ENCODE data around the gene SALL4.
"Not testable (repeated sequence)": the region's sequence is repeated elsewhere in the genome, so short reads cannot be mapped to it uniquely, and the experiment has no call there.

The SALL4 gene

DNA sequence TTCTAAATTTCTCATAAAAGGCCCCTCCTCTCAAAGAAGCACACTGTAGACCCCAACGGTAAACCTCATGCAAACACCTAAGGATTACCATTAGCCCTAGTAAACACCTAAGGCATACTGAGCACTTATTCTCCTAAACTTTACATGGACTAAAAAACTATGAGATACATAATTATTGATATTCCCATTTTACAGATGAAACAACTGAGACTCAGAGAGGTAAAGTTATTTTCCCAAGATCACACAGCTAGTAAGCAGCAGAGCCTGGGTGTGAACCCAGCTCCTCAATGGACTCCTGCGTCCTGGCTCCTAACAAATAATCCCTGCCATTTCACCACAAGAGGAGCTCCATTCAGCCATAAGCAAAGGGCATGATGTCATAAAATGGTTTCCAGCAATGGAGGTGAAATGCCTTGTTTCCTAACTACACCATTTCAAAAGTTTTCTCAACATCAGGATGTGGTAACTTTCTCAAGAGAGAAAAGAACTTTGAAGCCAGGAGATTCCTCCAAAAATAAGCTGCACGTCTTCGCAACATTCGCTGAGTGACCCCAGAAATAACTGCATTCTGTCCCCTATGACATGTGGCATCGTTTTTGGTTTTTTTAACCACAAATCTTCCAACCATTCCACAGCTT, 38.2 kb downstream of the SALL4 start:
- DNase-seq, result no peak

DNA sequence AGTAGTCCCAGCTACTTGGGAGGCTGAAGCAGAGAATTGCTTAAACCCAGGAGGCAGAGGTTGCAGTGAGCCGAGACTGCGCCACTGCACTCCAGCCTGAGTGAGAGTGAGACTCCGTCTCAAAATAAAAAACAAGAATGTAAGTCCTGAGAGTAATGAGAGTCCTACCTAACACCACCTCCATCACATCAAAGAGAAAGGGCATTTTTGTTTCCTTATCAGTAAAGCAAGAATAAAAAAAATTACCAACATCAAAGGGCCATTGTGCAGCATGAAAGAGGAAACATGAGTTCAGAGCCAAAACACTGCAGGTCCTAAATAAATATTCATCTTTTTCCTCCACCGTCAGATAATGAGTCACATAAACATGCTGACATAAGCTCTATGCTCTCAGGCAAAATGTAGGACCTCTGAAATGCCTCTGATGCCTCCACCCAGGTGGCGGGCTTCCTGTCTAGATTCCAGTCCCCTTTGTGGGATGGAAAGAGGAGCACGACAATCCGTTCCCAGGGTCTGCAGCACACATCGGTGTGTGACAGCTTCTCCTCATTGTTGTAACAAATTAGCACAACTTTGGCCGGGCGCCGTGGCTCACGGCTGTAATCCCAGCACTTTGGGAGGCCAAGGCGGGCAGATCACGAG, 41.3 kb downstream of the SALL4 start:
- DNase-seq, result no peak

- DNase-seq, result no peak
Observed at GRCh38 chr20:51759769-51760510, 42.4 kb downstream of the SALL4 start.

DNA sequence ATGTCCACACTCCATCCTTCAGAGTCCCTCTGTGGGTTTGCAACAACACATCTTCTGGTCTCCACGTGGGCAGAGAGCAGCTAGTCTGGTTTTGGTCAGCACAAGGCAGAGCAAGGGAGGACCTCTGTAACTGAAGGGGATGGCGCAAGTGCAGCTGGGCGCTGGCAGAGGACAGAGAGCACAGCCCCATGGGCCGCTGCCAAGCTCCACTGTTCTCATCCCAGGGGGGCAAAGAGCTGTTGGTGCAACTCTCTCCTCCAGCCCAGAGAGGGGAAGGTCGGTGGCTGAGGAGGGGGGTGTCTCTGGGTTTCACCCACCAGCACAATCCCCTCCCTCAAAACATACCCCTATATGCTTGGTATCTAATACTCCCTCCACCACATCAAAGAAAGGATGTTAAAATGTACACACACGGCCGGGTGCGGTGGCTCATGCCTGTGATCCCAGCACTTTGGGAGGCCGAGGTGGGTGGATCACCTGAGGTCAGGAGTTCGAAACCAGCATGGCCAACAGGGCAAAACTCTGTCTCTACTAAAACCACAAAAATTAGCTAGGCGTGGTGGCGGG, 43.3 kb downstream of the SALL4 start:
- DNase-seq, result no peak

DNA sequence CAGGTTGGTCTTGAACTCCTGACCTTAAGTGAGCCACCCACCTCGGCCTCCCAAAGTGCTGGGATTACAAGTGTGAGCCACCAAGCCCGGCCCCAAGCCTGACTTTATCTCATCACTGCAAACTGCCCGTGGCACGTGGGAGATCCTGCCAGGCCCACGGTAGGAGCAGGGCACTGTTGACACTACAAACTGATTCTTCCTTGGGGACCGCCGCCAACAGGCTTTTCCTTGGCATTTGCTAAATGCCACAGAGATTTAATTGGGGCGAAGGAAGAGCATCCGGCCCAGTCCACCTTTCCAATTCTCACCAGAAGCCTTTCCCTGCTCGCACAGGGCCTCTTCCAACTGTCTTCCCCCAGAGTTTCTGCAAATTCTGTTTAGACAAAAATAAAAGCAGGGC, 45.1 kb downstream of the SALL4 start:
- DNase-seq, result no peak

GRCh38 chr20:51756653-51757052, 45.7 kb downstream of the SALL4 start:
- DNase-seq, result no peak

GRCh38 chr20:51753220-51753619, 49.1 kb downstream of the SALL4 start:
- not testable (repeated sequence) for DNase-seq

- no peak for DNase-seq
Observed at GRCh38 chr20:51752343-51752951, 49.9 kb downstream of the SALL4 start.

- DNase-seq, result no peak
Observed at GRCh38 chr20:51750770-51751388, 51.4 kb downstream of the SALL4 start.

- DNase-seq, result no peak
Observed at GRCh38 chr20:51750037-51750769, 52.1 kb downstream of the SALL4 start.

DNA sequence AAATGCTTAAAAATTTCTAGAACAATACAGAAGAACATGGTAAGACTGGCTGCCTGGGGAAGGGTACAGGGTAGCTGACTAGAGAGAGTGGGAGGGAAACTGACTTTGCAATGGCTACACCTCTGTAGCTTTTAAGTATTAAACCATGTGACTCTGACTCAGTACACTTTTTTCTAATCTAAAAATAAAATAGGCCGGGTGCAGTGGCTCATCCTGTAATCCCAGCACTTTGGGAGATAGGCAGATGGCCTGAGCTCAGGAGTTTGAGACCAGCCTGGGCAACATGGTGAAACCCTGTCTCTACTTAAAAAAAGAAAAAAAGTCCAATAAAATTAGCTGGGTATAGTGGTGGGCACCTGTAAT, 52.7 kb downstream of the SALL4 start:
- no peak for DNase-seq

DNA sequence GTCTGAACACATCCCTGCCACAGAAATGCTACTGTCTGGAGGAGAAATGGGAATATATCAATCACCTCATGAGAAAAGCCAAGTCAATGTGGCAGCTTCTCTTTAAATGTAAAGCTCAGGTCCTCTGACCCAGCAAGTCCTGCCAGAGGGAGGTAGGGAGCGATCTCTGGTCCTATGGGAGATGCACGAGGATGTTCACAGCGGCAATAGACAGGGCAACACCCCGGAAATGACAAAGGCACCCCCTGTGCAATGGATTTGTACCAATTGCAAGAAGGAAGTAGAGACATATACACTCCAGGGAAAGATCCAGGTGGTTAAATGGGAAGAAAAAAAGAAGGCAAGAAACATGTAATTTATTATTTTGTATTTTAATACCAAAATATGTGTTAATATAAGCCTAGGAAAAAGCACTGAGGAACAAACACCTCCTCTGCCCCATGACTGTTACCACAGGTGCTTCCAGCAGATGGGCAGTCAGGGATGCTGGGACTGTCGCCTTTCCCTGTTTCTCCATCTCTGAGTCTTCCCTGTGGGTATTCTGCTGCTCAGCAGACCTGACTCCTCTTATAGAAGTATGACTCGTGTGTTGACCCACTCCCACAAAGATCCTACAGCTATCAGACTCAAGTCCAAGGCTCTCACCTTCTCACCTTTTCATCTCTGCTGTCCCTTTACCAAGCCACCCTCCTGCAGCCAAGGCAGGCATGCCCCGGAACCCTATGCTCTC, 55.0 kb downstream of the SALL4 start:
- no peak for DNase-seq

- no peak for DNase-seq
Observed at GRCh38 chr20:51745804-51746203, 56.5 kb downstream of the SALL4 start.

- DNase-seq, result no peak
Observed at GRCh38 chr20:51740838-51741237, 61.5 kb downstream of the SALL4 start.

DNA sequence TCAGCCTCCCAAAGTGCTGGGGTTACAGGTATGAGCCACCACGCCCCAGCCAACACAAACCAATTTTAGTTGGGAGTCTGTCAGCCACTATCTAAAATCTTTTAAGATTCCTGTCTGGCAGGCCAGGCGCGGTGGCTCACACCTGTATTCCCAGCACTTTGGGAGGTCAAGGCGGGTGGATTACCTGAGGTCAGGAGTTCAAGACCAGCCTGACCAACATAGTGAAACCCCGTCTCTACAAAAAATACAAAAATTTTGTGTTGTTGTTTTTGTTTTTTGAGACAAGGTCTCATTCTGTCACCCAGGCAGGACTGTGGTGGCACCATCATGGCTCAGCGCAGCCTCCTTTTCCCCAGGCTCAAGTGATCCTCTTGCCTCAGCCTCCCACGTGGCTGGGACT, 62.0 kb downstream of the SALL4 start:
- DNase-seq, result not testable (repeated sequence)

- no peak for DNase-seq
Observed at GRCh38 chr20:51739722-51740249, 62.5 kb downstream of the SALL4 start.

GRCh38 chr20:51738877-51739447, 63.4 kb downstream of the SALL4 start:
- DNase-seq, result no peak

GRCh38 chr20:51738261-51738660, 64.1 kb downstream of the SALL4 start:
- not testable (repeated sequence) for DNase-seq

- DNase-seq, result no peak
Observed at GRCh38 chr20:51736947-51737346, 65.4 kb downstream of the SALL4 start.

DNA sequence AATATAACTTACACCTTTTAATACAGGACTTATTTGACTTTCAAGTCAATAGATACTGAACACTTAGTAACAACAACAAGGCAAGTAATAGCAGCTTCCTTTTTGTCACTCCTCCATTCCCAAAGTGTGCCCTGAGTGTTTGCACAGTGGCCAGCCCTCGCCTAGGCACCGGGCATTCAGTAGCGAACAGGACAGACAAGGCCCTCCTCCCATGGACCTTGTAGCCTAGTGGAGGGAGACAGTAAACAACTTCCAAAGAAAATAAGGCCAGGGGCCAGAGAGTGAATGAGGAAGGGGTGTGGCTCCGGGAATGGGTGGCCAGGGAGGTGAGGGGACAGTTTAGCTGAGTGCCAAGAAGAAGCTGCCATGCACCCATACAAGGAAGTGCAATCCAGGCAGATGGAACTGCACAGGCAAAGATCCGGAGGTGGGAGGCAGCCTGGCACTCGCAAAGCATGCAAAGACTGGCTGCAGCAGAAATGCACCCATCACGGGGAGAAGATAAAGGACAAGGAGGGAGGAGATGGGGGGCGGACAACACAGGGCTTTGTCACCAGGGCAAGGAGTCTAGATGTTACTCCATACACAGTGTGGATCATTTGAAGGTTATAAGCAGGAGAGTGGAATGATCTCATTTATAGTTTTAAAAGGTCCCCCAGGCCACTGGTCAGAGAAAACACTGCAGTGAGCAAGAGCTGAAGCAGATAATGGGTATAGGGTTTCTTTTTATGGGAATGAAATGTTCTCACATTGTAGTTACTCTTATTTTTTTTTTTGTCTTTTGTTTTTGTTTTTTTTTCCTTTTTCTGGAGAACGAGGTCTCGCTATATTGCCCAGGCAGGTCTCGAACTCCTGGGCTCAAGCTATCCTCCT, 66.4 kb downstream of the SALL4 start:
- no peak for DNase-seq

Data from NCI-H526 (cell line).